22Rv1 (cell line): ENCODE data around the gene ARID1B.

Source experiments
- H3K27ac ChIP-seq: fragments of 450-650 bp; 2 replicates; pipeline ENCODE4 v1.5.1; 2017
- CTCF ChIP-seq: fragments of 450-650 bp; IDR thresholded peaks from 2 replicates; pipeline ENCODE4 v1.5.1; 2017; ENCODE audit warnings: mild to moderate bottlenecking
- ZFX ChIP-seq: fragments of 450-650 bp; IDR thresholded peaks from 2 replicates; pipeline ENCODE4 v1.6.1; 2017; ENCODE audit warnings: antibody characterized with exemption, borderline replicate concordance

ARID1B gene

GRCh38 chr6:157223021-157223430 lies 445.8 kb downstream of the ARID1B start:
- no peak overlapping the region for H3K27ac ChIP-seq
- TF ChIP-seq ZFX (no peak), CTCF (no peak)

GRCh38 chr6:157223511-157223910 lies 446.3 kb downstream of the ARID1B start:
- no peak overlapping the region for H3K27ac ChIP-seq
- TF ChIP-seq ZFX (no peak), CTCF (no peak)

- H3K27ac ChIP-seq = no peak overlapping the region
- TF ChIP-seq CTCF = no peak
- no peak for TF ChIP-seq ZFX
These were observed 447.2 kb downstream of the ARID1B start for GRCh38 chr6:157224178-157224950.

- TF ChIP-seq CTCF (no peak), ZFX (no peak)
- no peak overlapping the region for H3K27ac ChIP-seq
These were observed 447.9 kb downstream of the ARID1B start for GRCh38 chr6:157224951-157225574.

GRCh38 chr6:157225575-157225995 lies 448.4 kb downstream of the ARID1B start:
- no peak for TF ChIP-seq CTCF
- TF ChIP-seq ZFX = no peak
- no peak overlapping the region for H3K27ac ChIP-seq

- no peak overlapping the region for H3K27ac ChIP-seq
- TF ChIP-seq CTCF = no peak
- no peak for TF ChIP-seq ZFX
These were observed 448.9 kb downstream of the ARID1B start for GRCh38 chr6:157226026-157226625.

GRCh38 chr6:157226761-157227160 lies 449.6 kb downstream of the ARID1B start:
- H3K27ac ChIP-seq = no peak overlapping the region
- no peak for TF ChIP-seq CTCF
- no peak for TF ChIP-seq ZFX
